Measurements from ENCODE around the gene NOSTRIN. TPM values are rescaled to one million over a fixed set of nuclear protein-coding genes. Genes with fewer than 3 reads are reported as not detected.

Gene NOSTRIN, protein sequence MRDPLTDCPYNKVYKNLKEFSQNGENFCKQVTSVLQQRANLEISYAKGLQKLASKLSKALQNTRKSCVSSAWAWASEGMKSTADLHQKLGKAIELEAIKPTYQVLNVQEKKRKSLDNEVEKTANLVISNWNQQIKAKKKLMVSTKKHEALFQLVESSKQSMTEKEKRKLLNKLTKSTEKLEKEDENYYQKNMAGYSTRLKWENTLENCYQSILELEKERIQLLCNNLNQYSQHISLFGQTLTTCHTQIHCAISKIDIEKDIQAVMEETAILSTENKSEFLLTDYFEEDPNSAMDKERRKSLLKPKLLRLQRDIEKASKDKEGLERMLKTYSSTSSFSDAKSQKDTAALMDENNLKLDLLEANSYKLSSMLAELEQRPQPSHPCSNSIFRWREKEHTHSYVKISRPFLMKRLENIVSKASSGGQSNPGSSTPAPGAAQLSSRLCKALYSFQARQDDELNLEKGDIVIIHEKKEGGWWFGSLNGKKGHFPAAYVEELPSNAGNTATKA
- total RNA-seq, result 0.42 and 0.89 TPM in 2 replicates

DNA sequence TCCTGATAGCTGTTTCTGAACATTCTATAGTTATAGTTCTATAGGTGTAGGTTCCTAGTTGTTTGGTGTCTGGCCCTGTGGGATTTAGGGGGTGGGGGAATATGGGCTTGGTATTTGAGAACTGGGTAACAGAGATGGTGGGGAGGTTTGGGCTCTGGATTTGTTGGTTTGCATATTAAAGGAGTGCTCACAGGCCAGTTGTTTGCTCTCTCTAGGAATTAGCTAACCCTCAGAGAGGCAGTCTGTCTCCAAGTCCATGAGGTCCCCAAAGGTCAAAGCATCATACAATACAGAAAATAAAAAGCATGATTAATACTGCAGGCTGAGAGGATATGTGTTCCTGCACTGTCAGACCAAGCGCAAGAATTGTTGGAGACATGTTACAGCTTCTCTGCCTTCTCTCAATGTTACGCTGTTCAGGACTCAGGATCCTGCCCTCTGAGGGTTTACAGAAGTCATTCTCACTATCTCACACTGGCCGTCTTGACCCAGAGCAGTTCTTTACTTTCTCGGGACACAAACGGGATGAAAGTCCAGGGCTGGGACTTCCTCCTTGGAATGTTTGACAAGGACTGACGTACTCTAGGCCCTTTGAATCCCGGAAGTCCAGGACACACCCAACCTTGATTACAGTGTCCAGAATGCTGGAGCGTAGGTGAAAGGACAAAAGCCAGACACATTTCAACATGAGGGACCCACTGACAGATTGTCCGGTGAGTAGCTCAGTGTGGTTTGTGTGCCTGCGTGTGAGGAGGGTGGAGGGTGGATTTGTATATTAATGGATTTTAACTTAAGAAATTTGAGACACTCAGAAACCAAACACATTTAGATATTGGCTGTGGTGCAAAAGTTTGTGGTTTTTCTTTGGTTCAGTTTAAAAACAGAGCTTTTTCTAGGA lies at the start of gene NOSTRIN:
TSS of gene NOSTRIN (plus strand) at position 677 of the 898 bp plus-strand sequence. CDS start at position 687, 10 bp downstream.
- no peaks in the 10 kb centered on the region for H3K36me3 ChIP-seq (ENCODE audit: control insufficient read depth, insufficient read depth, low read length)
- TF ChIP-seq CTCF (IDR thresholded peaks at IDR 0.05; ENCODE audit: insufficient read depth, low read length, poor library complexity, severe bottlenecking), result no peak
- DNase-seq (ENCODE audit: low read depth), result no peak

GRCh38 chr2:168753765-168754329 lies 48.6 kb upstream of the NOSTRIN start:
- H3K4me3 ChIP-seq (ENCODE audit: low read depth, low read length), result no peak overlapping the region
- no peaks in the 10 kb centered on the region for H3K27me3 ChIP-seq (ENCODE audit: control insufficient read depth, insufficient read depth, low read length)
- TF ChIP-seq CTCF (IDR thresholded peaks at IDR 0.05; ENCODE audit: insufficient read depth, low read length, poor library complexity, severe bottlenecking), result no peak
- H3K36me3 ChIP-seq (ENCODE audit: control insufficient read depth, insufficient read depth, low read length), result no peaks in the 10 kb centered on the region
- no peak for DNase-seq (ENCODE audit: low read depth)

More for the DNA sequence above, at the start of gene NOSTRIN:
- no peaks in the 10 kb centered on the region for H3K27me3 ChIP-seq (ENCODE audit: control insufficient read depth, insufficient read depth, low read length)
- no peak within 1 kb of the TSS for H3K4me3 ChIP-seq (ENCODE audit: low read depth, low read length)

DNA sequence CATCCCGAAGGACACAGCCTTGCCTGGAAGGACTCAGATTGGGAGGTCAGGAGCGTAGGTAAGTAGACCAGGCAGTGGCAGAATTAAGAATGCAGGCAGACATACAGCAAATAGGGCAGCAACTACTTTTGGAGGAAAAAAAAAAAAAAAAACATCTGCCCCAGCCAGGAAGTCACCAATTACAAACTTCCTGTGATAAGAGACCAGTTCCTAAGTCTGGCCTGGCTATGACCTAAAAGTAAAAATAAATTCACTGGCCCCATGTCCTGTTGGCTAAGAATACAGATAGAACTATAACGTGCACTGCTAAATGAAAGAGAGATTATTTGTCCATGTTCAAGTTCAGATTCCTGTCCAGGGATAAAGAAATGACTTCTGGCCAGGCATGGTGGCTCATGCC lies 45.2 kb upstream of the NOSTRIN start:
- TF ChIP-seq CTCF (IDR thresholded peaks at IDR 0.05; ENCODE audit: insufficient read depth, low read length, poor library complexity, severe bottlenecking), result no peak
- Histone ChIP-seq H3K36me3 (ENCODE audit: control insufficient read depth, insufficient read depth, low read length) (no peaks in the 10 kb centered on the region), H3K27me3 (ENCODE audit: control insufficient read depth, insufficient read depth, low read length) (no peaks in the 10 kb centered on the region), H3K4me3 (ENCODE audit: low read depth, low read length) (no peak overlapping the region)
- DNase-seq (ENCODE audit: low read depth), result no peak

GRCh38 chr2:168758970-168759820 lies 43.2 kb upstream of the NOSTRIN start:
- Histone ChIP-seq H3K36me3 (ENCODE audit: control insufficient read depth, insufficient read depth, low read length) (no peaks in the 10 kb centered on the region), H3K27me3 (ENCODE audit: control insufficient read depth, insufficient read depth, low read length) (no peaks in the 10 kb centered on the region), H3K4me3 (ENCODE audit: low read depth, low read length) (no peak overlapping the region)
- DNase-seq (ENCODE audit: low read depth), result peak; percentile 10
- TF ChIP-seq CTCF (IDR thresholded peaks at IDR 0.05; ENCODE audit: insufficient read depth, low read length, poor library complexity, severe bottlenecking), result peak; percentile 70

GRCh38 chr2:168765401-168765800 lies 37.0 kb upstream of the NOSTRIN start:
- no peak overlapping the region for H3K4me3 ChIP-seq (ENCODE audit: low read depth, low read length)
- no peaks in the 10 kb centered on the region for H3K27me3 ChIP-seq (ENCODE audit: control insufficient read depth, insufficient read depth, low read length)
- no peak for DNase-seq (ENCODE audit: low read depth)
- no peaks in the 10 kb centered on the region for H3K36me3 ChIP-seq (ENCODE audit: control insufficient read depth, insufficient read depth, low read length)
- TF ChIP-seq CTCF (IDR thresholded peaks at IDR 0.05; ENCODE audit: insufficient read depth, low read length, poor library complexity, severe bottlenecking), result no peak

Data from kidney epithelial cell (primary cell).